Uterine smooth muscle cell (primary cell): Measurements from ENCODE around the gene CHPF. TPM values are rescaled to one million over a fixed set of nuclear protein-coding genes. Genes with fewer than 3 reads are reported as not detected.

Experiments
- total RNA-seq: library from RNA; depleted of rRNA; stranded (reverse); fragments of >200 nt; gene quantifications from 2 replicates; pipeline ENCODE4 v1.2.3, GENCODE V29; 2014

The CHPF gene
- total RNA-seq = 187 and 327 TPM in 2 replicates

DNA sequence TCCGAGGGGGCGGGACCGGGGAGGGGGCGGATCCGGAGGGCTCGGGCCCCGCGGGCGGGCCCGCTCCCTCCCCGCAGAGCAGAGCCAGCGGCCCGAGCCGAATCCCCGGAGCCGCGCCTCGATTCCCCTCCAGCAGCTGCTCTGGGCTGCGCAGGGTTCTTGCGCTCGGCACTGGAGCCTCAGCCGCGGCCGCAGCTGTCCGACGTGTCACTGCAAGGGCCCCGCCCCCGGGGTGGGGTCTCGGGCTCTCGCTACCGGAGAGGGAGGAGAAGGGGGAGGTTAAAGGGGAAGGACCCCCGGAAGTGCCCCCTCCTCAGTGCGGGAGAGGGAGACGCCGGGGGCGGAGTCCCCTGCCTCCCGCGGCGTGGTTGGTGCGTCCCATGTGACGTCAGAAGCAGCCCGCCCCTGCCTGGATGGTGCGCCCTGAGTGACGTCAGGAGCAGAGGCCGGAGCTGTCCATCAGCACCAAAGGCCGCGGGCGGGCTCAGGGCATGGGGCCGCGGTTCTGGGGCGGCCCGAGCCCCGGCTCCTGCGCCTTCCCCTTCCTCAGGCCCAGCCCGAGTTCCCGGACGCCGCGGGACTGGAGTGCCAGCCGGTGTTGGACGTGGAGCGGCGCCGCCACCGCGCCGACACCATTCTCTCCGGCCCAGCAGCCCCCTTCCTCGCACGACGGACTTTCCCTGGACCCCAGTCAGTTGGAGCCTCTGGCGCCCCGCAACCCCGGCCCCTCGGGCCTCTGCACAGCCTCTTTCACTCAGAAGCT, at the start of gene CHPF, which contains the start of gene TMEM198:
TSS of gene CHPF (minus strand) at position 214 of the 763 bp plus-strand sequence. CDS start 271 bp downstream, outside the sequence.
TSS of gene TMEM198 (plus strand) at position 433 of the 763 bp plus-strand sequence. CDS start 700 bp downstream, outside the sequence.

DNA sequence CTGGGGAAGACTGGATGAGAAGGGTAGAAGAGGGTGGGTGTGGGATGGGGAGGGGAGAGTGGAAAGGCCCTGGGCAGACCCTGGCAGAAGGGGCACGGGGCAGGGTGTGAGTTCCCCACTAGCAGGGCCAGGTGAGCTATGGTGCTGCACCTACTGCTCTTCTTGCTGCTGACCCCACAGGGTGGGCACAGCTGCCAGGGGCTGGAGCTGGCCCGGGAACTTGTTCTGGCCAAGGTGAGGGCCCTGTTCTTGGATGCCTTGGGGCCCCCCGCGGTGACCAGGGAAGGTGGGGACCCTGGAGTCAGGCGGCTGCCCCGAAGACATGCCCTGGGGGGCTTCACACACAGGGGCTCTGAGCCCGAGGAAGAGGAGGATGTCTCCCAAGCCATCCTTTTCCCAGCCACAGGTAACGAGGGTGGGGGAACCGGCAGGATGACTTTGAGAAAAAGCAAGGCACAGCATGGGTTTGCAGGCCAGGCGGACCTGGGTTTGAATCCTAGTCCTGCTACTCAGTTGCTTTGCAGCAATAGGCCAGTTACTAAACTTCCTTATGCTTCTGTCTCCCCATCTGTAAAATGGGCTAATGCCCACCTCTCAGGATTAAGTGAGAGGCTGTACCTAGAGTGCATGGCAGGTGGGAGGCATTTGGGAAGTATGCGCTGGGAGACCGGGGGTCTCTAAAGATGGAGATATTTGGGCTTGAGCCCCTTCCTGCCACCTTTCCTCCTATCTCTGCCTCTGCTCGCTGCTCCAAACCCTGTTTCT, 28.8 kb upstream of the CHPF start, which contains the start of gene INHA:
TSS of gene INHA (plus strand) at position 74 of the 765 bp plus-strand sequence. CDS start at position 139, 65 bp downstream.

DNA sequence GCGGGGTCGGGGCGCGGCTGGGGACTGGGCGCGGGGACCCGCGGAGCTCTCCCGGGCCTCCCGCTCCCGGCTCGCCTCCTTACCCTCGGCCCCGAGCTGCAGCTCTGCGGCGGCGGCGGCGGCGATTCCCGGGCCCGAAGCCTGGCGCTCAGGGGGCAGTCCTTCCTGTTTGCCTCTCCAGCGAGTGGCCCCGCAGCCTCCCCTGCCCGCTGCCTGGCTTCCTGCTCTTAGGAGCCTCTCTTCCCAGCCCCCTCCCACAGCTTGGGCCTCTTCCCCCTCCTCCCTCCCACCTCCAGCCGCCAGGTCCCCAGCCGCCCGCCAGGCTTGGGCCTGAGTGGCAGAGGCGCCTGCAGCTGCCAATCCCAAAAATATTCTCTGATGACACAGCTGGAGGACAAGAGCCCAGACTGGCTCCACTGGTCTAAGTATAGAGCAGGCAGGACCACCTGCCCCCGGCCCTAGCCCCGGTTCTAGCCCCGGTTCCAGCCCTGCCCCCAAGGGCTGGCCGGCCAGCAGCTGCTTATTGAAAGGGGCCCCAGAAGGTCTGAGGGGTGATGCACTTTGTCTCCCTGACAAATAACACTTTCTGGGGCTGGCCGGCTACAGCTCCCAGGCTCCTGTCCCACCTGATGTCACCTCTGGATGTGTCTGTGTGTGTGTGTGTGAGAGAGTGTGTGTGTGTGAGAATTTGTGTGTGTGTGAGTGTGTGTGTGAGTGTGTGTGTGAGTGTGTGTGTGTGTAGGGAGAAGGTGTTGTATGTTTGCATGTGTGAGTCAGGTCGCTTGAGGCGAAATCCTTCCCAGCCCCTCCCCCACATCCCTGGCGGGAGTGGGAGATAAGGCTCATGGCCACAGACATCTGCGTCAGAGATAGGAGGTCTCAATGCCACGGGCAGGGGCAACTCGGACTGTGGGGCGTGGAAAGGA, 28.0 kb upstream of the CHPF start, which contains the start of gene OBSL1:
TSS of gene OBSL1 (minus strand) at position 229 of the 926 bp plus-strand sequence. CDS start 307 bp downstream, outside the sequence.

DNA sequence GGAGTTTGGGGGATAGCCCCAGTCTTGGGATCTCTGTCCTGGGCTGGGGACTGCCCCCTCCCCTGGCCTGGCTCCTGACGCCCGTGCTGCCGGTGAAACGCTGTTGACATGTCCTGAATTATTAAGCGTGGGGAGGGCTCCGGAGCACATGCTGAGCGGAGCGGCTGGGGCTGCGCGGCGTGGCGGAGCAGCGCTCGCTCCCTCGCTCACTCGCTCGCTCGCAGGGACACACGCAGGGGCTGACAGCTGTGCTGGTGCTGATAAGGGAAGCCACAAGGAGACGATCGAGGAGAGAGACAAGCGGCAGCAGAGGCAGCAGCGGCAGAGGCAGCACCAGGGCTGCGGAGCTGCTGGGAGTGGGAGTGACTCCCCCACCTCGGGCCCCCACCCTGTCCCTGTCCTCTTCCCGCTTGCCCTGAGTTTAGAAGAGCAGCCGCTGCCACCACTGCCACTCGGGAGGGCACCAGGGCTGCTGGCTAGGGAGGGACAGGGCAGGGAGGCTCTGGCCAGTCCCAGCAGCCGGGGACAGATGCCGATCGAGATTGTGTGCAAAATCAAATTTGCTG, 29.3 kb downstream of the CHPF start, which contains the start of gene ASIC4:
TSS of gene ASIC4 (plus strand) at position 287 of the 566 bp plus-strand sequence. CDS start at position 530, 243 bp downstream.

GRCh38 chr2:219498280-219499057, 45.1 kb downstream of the CHPF start, which contains the start of gene GMPPA:
GMPPA (plus strand) TSS chr2:219498891; CDS start chr2:219499976, 1,085 bp downstream.

Other genes with a start within 250 kb of the CHPF start
- gene PTPRN, start 234.4 kb downstream of the CHPF start, total RNA-seq = 9.0 and 58.1 TPM in 2 replicates
- gene RESP18, start 211.1 kb downstream of the CHPF start, total RNA-seq = not detected in 2 replicates
- gene DNPEP, start 155.9 kb downstream of the CHPF start, total RNA-seq = 80.4 and 85.0 TPM in 2 replicates
- gene DES, start 125.4 kb downstream of the CHPF start, total RNA-seq = 284 and 858 TPM in 2 replicates
- 38.8 and 60.6 TPM in 2 replicates for gene SPEG, start 109.0 kb downstream of the CHPF start, total RNA-seq
- 67.4 and 70.6 TPM in 2 replicates for gene GMPPA, start 44.9 kb downstream of the CHPF start, total RNA-seq
- 0.25 and 0.55 TPM in 2 replicates for gene ASIC4, start 29.3 kb downstream of the CHPF start, total RNA-seq
- 0.77 and 1.9 TPM in 2 replicates for gene TMEM198, start 219 bp upstream of the CHPF start, total RNA-seq
- 47.6 and 70.9 TPM in 2 replicates for gene OBSL1, start 27.7 kb upstream of the CHPF start, total RNA-seq
- gene INHA, start 28.5 kb upstream of the CHPF start, total RNA-seq = 0.11 and 0.50 TPM in 2 replicates
- gene STK11IP, start 54.0 kb upstream of the CHPF start, total RNA-seq = 17.9 and 18.6 TPM in 2 replicates
- gene SLC4A3, start 83.8 kb upstream of the CHPF start, total RNA-seq = 4.3 and 9.5 TPM in 2 replicates